SK-N-SH (cell line): ENCODE results near the gene EXOC6B.

Experiments
- CTCF ChIP-seq: fragments of 200-600 bp; sonication (generic); IDR thresholded peaks from 2 replicates; pipeline ENCODE4 v1.6.1; 2017; ENCODE audit warnings: antibody characterized with exemption, mild to moderate bottlenecking, moderate library complexity
- EP300 ChIP-seq, 2 experiments: IDR thresholded peaks; 2 replicates each; pipeline versions ENCODE4 v1.4.0 to v1.6.1; 2012; ENCODE audit warnings: borderline replicate concordance in 1 of 2, low read depth in 1 of 2, low read length in 1 of 2
- EZH2phosphoT487 ChIP-seq: fragments of 200-600 bp; sonication (generic); IDR thresholded peaks from 2 replicates; pipeline ENCODE4 v1.6.1; 2017; ENCODE audit warnings: low read depth, mixed run types, mild to moderate bottlenecking, antibody characterized with exemption, moderate library complexity, borderline replicate concordance
- POLR2AphosphoS5 ChIP-seq: IDR thresholded peaks from 2 replicates; pipeline ENCODE4 v1.6.1; 2012; ENCODE audit warnings: low read depth, low read length
- REST ChIP-seq: IDR thresholded peaks from 2 replicates; pipeline ENCODE4 v1.6.1; 2012; ENCODE audit warnings: mild to moderate bottlenecking, low read depth, low read length, moderate library complexity
- USF2 ChIP-seq: fragments of 150-350 bp; IDR thresholded peaks from 2 replicates; pipeline ENCODE4 v1.6.1; 2017; ENCODE audit warnings: antibody characterized with exemption, low read length, low read depth, borderline replicate concordance

- TF ChIP-seq USF2 (no peak), POLR2AphosphoS5 (no peak), EZH2phosphoT487 (no peak), EP300 (IDR thresholded peaks at IDR 0.05; ENCODE audit: borderline replicate concordance in 1 of 2, low read depth in 1 of 2, low read length in 1 of 2) (peak in 1 of 2 experiments; percentile 36; a peak in 1 of 4 replicates), CTCF (no peak), REST (no peak)
These were observed 249.0 kb downstream of the EXOC6B start for GRCh38 chr2:72576861-72577260.
